ENCODE data around the gene UBC.
"Not testable (repeated sequence)": the region's sequence is repeated elsewhere in the genome, so short reads cannot be mapped to it uniquely, and the experiment has no call there.

GRCh38 chr12:124912529-124913287, 1.7 kb downstream of the UBC start:
- TF ChIP-seq CTCF (IDR thresholded peaks at IDR 0.05; ENCODE audit: poor library complexity); EZH2 (IDR thresholded peaks at IDR 0.05; ENCODE audit: borderline replicate concordance): not testable (repeated sequence)

Data from hepatocyte (in vitro differentiated cells).